ENCODE data around the gene DAPK1. TPM values are rescaled to one million over a fixed set of nuclear protein-coding genes. Genes with fewer than 3 reads are reported as not detected.

Gene DAPK1
- total and polyA plus RNA-seq, 10 of the 15 experiments (the other 5 are each of a cell fraction or from before 2014, with no cell fraction given): 8.2 to 94.7 (median 51.6) TPM

- in situ Hi-C loops (cut with MboI): no loop called here
- intact Hi-C loops (cut with micrococcal nuclease; ENCODE audit: unreplicated experiment): no loop called here
- no peaks in the 10 kb centered on the region for H4K20me1 ChIP-seq (ENCODE audit: control insufficient read depth, insufficient read depth)
- peaks cover 0 to 6% of the 10 kb centered on the region in 2 experiments; a peak in 3 of 4 replicates for H3K36me3 ChIP-seq (ENCODE audit: control insufficient read depth in 2 of 2, insufficient read depth in 2 of 2, low read length in 1 of 2)
- no peak overlapping the region for H3K4me2 ChIP-seq (ENCODE audit: control insufficient read depth, insufficient read depth)
- POLR2A ChIA-PET: no interaction called here
- H3K27ac ChIP-seq (ENCODE audit: control insufficient read depth, insufficient read depth): no peak overlapping the region
- 42% methylated on average over 9 of the region's 9 CpGs for WGBS (ENCODE audit: insufficient coverage, insufficient replicate concordance, low lambda C conversion rate, missing lambda C conversion rate)
- H3K4me3 ChIP-seq: no peak overlapping the region
- no peaks in the 10 kb centered on the region for H3K9me3 ChIP-seq (replicated peaks; ENCODE audit: control insufficient read depth, insufficient read depth, low read length)
- H2AFZ ChIP-seq (ENCODE audit: control insufficient read depth, low read depth, low read length): no peak overlapping the region
- CTCF ChIA-PET: interaction anchor here (0.7 to 1.2 kb wide), 3 partner anchors 16 to 336 kb away, joined by 3 read pairs; no protein-coding TSS in a partner anchor
- RAD21 ChIA-PET (ENCODE audit: unreplicated experiment): no interaction called here
- peak; percentile 71 for FAIRE-seq
- no peaks in the 10 kb centered on the region for H3K27me3 ChIP-seq (replicated peaks in 1 of 2; ENCODE audit: control insufficient read depth in 2 of 2, insufficient read depth in 2 of 2, low read length in 1 of 2)
- no peaks in the 10 kb centered on the region for H3K79me2 ChIP-seq (ENCODE audit: control insufficient read depth, insufficient read depth, low read length)
- ATAC-seq: peak; percentile 47; the same call in 2 of the 3 replicates
- H3K9ac ChIP-seq (ENCODE audit: control insufficient read depth, insufficient read depth, low read length): no peak overlapping the region
- SMC1A ChIA-PET (ENCODE audit: uncharacterized antibody, unreplicated experiment): interaction anchor here (2.0 kb wide), 1 partner anchor 8 kb away, joined by 5 read pairs; no protein-coding TSS in a partner anchor
- no peaks in the 10 kb centered on the region; the same call in 1 of the 2 replicates for H3K4me1 ChIP-seq (ENCODE audit: control insufficient read depth, insufficient read depth, low read length)
- DNase-seq (ENCODE audit: low read depth, low spot score): no peak
- TF ChIP-seq CHD2 (IDR thresholded peaks at IDR 0.05; ENCODE audit: borderline replicate concordance, low read depth, low read length) (no peak), CTCF (IDR thresholded peaks at IDR 0.05 in 2 of 3, conservative IDR thresholded peaks at IDR 0.05 in 1 of 3; ENCODE audit: control insufficient read depth in 2 of 3, extremely low read depth in 1 of 3, insufficient read depth in 1 of 3, low read depth in 3 of 3, low read length in 3 of 3) (peak; percentile 50 to 72 (median 64)), SMC3 (IDR thresholded peaks at IDR 0.05; ENCODE audit: borderline replicate concordance, low read length) (peak; percentile 32; the same call in 1 of the 2 replicates), YY1 (IDR thresholded peaks at IDR 0.05; ENCODE audit: low read depth, low read length) (no peak), NFYA (IDR thresholded peaks at IDR 0.05; ENCODE audit: borderline replicate concordance, low read depth, low read length) (no peak), MEF2B (IDR thresholded peaks at IDR 0.05; ENCODE audit: partially characterized antibody, poor library complexity, severe bottlenecking) (no peak), KDM1A (IDR thresholded peaks at IDR 0.05; ENCODE audit: borderline replicate concordance) (no peak), SREBF2 (IDR thresholded peaks at IDR 0.05; ENCODE audit: low read length) (no peak), RAD21 (IDR thresholded peaks at IDR 0.05; ENCODE audit: insufficient read depth, low read depth, low read length) (peak; percentile 60), GABPA (IDR thresholded peaks at IDR 0.05; ENCODE audit: low read depth) (no peak), MAX (IDR thresholded peaks at IDR 0.05; ENCODE audit: low read depth, low read length) (no peak)
- no TSS peak for BruUV-seq (replicated peaks)
Observed at GRCh38 chr9:87678650-87679355, 181.1 kb downstream of the DAPK1 start.
